Cerebellar cortex (tissue), 1 donor: ENCODE measurements around the gene ZC4H2.
"Not testable (repeated sequence)": the region's sequence is repeated elsewhere in the genome, so short reads cannot be mapped to it uniquely, and the experiment has no call there.

Experiments used
- DNase-seq: peaks from one replicate; pipeline ENCODE4 v3.0.0-alpha.2; 2015; ENCODE audit warnings: low spot score

Gene ZC4H2, protein sequence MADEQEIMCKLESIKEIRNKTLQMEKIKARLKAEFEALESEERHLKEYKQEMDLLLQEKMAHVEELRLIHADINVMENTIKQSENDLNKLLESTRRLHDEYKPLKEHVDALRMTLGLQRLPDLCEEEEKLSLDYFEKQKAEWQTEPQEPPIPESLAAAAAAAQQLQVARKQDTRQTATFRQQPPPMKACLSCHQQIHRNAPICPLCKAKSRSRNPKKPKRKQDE

DNA sequence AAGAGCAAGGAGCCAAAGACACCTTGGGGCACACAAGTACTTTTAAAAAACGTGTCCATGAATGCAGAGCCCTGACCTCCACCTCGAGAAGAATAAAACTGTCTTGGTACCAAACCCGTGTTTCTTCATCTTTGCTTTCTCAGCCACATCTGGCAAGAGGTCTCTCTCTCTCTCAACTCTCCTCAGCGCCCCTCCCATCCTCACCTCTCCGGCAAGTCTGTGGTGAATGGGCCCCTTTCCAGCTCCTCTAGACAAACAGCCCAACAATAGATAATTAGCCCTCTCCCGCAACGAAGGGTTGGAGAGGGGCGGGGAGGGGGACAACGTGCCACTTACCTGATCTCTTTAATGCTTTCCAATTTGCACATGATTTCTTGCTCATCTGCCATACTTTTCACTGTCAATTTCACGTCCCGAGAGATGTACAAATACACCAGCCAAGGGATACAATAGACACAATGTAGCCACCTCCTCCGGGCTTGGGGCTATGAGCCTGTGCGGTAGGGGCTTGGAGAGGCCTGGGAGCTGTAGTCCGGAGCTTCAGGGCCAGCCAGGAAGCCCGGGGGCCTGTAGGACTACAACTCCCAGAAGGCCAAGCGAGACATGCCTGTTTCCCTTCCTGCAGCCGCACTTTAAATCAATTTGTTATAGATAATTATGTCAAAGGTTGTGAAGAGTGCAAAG is at the start of gene ZC4H2:
TSS of gene ZC4H2 (minus strand) at position 462 of the 684 bp plus-strand sequence. CDS start at position 389, 73 bp downstream.
- peak; percentile 86 for DNase-seq

DNA sequence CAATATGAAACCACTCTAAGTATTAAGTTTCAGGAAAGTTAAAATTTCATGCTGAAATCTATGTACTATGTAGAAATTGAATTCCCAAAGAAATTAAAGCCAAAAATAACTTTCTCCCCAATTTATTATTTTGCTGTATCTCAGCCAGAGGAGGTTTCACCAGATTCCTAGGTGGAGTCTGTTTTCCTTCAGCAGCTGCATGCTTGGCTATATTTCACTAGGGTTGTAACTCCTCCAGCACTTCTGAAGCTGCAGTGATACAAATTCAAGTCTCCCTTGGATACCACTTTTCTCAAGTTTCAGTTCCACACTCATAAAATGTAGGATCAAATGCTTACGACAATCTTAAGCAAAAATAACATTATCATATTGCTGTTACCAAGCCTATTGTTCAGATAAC is 41.2 kb upstream of the ZC4H2 start:
- DNase-seq = no peak

- DNase-seq = no peak
Measured at GRCh38 chrX:65014230-65014629, 38.0 kb upstream of the ZC4H2 start.

DNA sequence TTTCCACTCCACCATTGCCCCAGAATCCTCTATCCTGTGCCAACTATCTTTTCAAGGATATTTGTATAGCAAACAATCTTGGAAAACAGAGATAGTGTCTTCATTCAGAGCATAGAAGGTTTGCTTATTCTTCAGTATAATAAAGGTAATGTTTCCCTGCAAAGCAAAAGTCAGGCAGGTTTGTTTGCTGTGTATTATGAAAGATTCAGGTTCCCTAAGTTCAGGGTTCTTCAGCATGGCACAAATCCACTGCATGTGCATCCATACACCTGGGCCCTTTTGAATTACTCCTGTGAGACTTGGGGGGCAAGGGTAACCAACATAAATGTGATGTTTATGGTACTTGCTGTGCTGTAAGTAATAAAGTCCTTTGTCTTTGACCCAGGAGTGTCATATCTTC is 33.2 kb upstream of the ZC4H2 start:
- no peak for DNase-seq

GRCh38 chrX:65002208-65002607 is 26.0 kb upstream of the ZC4H2 start:
- not testable (repeated sequence) for DNase-seq

DNA sequence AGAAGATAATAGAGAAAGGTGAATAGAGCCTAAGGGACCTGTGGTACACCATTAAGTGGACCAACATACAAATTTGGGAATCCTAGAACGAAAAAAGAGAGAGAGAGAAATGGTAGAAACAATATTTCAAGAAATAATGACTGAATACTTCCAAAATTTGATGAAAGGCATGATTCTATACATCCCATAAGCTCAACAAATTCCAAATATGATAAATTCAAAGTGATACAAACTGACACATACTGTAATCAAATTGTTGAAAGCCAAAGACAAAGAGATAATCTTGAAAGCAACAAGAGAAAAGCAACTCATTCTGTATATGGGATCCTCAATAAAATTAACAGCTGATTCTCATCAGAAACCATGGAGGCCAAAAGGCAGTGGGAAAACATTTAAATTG is 20.6 kb upstream of the ZC4H2 start:
- DNase-seq = no peak

DNA sequence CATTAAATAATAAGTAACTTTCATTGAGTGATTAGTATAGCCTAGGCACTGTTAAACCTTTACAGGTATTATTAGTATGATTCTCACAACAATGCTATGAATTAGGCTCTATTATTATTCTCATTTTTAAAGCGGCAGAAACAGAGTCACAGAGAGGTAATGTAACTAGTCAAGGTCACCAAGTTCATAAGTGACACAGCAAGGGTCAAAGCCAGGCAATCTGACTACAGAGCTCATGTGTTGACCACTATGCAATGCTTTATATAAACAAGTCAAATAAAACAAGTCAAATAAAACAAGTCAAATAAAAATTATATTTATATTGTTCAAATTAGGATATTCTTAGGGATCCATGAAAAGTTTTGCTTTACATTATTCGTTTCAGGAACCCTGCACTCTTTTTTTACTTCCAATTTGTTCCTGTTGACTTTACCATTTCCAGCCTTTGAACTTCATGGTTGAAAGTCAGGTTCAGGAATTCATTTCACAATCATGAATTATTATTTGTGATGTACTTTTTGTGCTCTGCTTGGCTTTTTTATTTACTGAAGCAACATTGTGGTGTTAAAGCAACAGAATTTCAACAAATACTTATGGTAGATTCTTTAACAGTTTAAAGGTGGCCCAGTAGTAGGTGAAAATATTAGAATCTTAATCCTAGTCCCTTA is 18.0 kb upstream of the ZC4H2 start:
- DNase-seq = no peak

GRCh38 chrX:64977830-64978229 is 1.6 kb upstream of the ZC4H2 start:
- DNase-seq = no peak

DNA sequence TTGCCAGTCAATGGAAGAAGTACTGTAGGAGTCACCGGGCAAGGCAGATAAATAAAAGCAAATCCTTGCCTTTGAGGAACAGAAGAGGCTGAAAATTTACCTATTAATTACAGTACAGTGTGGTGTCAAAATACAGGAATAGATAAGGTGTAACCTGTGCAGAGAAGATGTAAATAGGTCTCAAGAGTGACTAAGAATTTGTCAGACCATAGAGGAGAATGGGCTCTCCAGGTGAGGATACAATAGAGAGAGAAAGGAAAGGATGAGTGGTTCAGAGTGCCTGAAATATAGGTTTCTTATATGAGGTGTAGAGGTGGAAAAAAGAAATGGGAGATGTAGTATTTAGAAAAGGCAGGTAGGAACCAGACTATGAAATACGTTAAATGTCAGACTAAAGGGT is 801 bp upstream of the ZC4H2 start:
- DNase-seq = no peak

DNA sequence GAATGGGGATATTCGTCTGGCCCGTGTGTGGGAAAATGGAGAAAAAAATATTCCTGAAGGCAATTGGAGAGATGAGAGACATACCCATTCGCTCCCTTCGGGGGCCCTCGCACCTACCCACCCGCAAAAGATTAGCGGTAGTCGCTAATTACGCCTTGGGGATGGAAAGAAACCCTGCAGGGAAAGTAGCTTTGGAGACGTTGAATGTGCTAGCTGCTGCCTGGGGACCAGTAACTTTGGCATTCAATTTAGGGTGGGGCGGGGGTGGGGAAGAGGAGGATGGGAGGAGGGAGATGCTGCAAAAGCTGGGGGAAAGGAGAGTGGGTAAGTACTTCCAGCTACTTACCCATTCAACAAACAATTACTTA is 407 bp upstream of the ZC4H2 start:
- no peak for DNase-seq

GRCh38 chrX:64975491-64975890 is 759 bp downstream of the ZC4H2 start:
- peak; percentile 37 for DNase-seq

- DNase-seq = no peak
Measured at GRCh38 chrX:64925480-64925879, 50.8 kb downstream of the ZC4H2 start.

DNA sequence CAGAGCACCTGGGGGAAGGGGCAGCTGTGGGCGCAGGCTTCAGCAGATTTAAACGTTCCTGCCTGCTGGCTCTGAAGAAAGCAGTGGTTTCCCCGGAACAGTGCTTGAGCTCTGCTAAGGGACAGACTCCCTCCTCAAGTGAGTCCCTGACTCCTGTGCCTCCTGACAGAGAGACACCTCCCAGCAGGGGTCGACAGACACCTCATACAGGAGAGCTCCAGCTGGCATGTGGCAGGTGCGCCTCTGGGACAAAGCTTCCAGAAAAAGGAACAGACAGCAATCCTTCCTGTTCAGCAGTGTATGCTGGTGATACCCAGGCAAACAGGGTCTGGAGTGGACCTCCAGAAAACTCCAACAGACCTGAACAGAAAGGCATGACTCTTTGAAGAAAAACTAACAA is 68.1 kb downstream of the ZC4H2 start:
- no peak for DNase-seq

- DNase-seq = no peak
Measured at GRCh38 chrX:64894454-64895038, 81.7 kb downstream of the ZC4H2 start.

DNA sequence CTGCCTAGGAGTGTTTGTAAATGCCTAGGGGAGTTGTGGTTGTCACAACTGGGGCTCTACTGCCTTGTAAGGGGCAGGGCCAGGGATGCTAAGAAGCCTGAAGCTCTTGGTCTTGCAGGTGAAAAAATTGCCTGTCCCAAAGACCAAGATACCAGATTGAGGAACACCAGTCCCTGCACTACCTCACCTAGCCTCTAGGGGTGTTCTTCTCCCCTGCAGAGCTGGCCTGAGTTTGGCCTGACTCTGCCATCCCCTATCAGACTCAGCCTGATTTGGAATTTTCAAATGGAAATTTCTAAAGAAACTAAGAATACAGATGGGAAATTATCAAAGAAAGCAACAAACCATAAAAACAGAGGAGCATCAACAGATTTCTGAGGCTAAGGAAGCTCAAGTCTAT is 90.4 kb downstream of the ZC4H2 start:
- no peak for DNase-seq

GRCh38 chrX:64878709-64879108 is 97.5 kb downstream of the ZC4H2 start:
- not testable (repeated sequence) for DNase-seq

GRCh38 chrX:64867217-64867616 is 109.0 kb downstream of the ZC4H2 start:
- DNase-seq = no peak
